Posterior cingulate gyrus (tissue), 11 donors: ENCODE measurements around the gene RAB15.

Experiments
- DNase-seq, 10 donors: peaks; one replicate each; pipeline versions ENCODE4 v3.0.0 to v3.0.0-alpha.2; 2020 to 2021; ENCODE audit warnings: mixed read lengths in 3 of 10
- intact Hi-C: fragments of 100-400 bp; cut with DNase I; formaldehyde crosslinking; loops from one replicate; pipeline ENCODE4 v1.15.1; 2023

RAB15 gene

GRCh38 chr14:64943556-64943955 lies 28.6 kb downstream of the RAB15 start:
- intact Hi-C loops: no loop called here
- no peak for DNase-seq

- no peak for DNase-seq
Measured at GRCh38 chr14:64942531-64943111, 29.5 kb downstream of the RAB15 start, which contains the start of gene GPX2. GPX2 (minus strand) TSS chr14:64942745; CDS start chr14:64942726, 19 bp downstream.

GRCh38 chr14:64940336-64940910 lies 31.7 kb downstream of the RAB15 start:
- intact Hi-C loops: no loop called here

More at GRCh38 chr14:64942531-64943111, 29.5 kb downstream of the RAB15 start, which contains the start of gene GPX2:
- intact Hi-C loops: no loop called here

GRCh38 chr14:64939817-64940190 lies 32.3 kb downstream of the RAB15 start:
- no peak for DNase-seq
- intact Hi-C loops: no loop called here

More at GRCh38 chr14:64940336-64940910, 31.7 kb downstream of the RAB15 start:
- DNase-seq: no peak

GRCh38 chr14:64938972-64939816 lies 32.9 kb downstream of the RAB15 start:
- intact Hi-C loops: no loop called here
- no peak for DNase-seq

GRCh38 chr14:64937821-64938193 lies 34.3 kb downstream of the RAB15 start:
- no peak for DNase-seq
- intact Hi-C loops: no loop called here

GRCh38 chr14:64937171-64937820 lies 34.8 kb downstream of the RAB15 start:
- intact Hi-C loops: no loop called here

GRCh38 chr14:64935508-64935907 lies 36.6 kb downstream of the RAB15 start:
- intact Hi-C loops: no loop called here
- no peak for DNase-seq

More at GRCh38 chr14:64937171-64937820, 34.8 kb downstream of the RAB15 start:
- no peak for DNase-seq

- intact Hi-C loops: no loop called here
- no peak for DNase-seq
Measured at GRCh38 chr14:64934338-64934929, 37.7 kb downstream of the RAB15 start.

- intact Hi-C loops: no loop called here
- no peak for DNase-seq
Measured at GRCh38 chr14:64932231-64932630, 39.9 kb downstream of the RAB15 start.

GRCh38 chr14:64931123-64931522 lies 41.0 kb downstream of the RAB15 start:
- intact Hi-C loops: no loop called here
- no peak for DNase-seq

- intact Hi-C loops: no loop called here
- DNase-seq: no peak
Measured at GRCh38 chr14:64930085-64930843, 41.9 kb downstream of the RAB15 start.

GRCh38 chr14:64929014-64929359 lies 43.1 kb downstream of the RAB15 start:
- no peak for DNase-seq
- intact Hi-C loops: no loop called here

GRCh38 chr14:64928239-64929013 lies 43.7 kb downstream of the RAB15 start:
- no peak for DNase-seq
- intact Hi-C loops: no loop called here

GRCh38 chr14:64927031-64927430 lies 45.1 kb downstream of the RAB15 start:
- no peak for DNase-seq
- intact Hi-C loops: no loop called here

GRCh38 chr14:64926398-64926995 lies 45.6 kb downstream of the RAB15 start:
- intact Hi-C loops: no loop called here
- no peak for DNase-seq

GRCh38 chr14:64923015-64923414 lies 49.1 kb downstream of the RAB15 start:
- intact Hi-C loops: no loop called here
- no peak for DNase-seq

GRCh38 chr14:64920465-64920864 lies 51.7 kb downstream of the RAB15 start:
- intact Hi-C loops: no loop called here

GRCh38 chr14:64919618-64920017 lies 52.5 kb downstream of the RAB15 start:
- intact Hi-C loops: no loop called here
- DNase-seq: no peak

More at GRCh38 chr14:64920465-64920864, 51.7 kb downstream of the RAB15 start:
- DNase-seq: no peak
